H54 (cell line): ENCODE results near the gene TMF1.

ENCODE experiments used
- DNase-seq: peaks from one replicate; pipeline ENCODE4 v3.0.0; 2011; ENCODE audit warnings: low spot score, mixed read lengths; ENCODE audit not compliant: insufficient read length
- FAIRE-seq: peaks from 3 replicates; lab custom pipeline; 2011; peaks lifted over from hg19 to GRCh38; lab: Jason Lieb, UNC
- POLR2A ChIP-seq: IDR thresholded peaks from 2 replicates; pipeline ENCODE4 v1.6.1; 2011; ENCODE audit warnings: low read depth, mild to moderate bottlenecking, low read length

Gene TMF1

GRCh38 chr3:69051756-69052471 is at the start of gene TMF1:
TMF1 (minus strand) TSS chr3:69052333; CDS start chr3:69052086, 247 bp downstream.
- DNase-seq, result peak; percentile 82
- peak; percentile 89 for TF ChIP-seq POLR2A

GRCh38 chr3:69099576-69099975 is 47.4 kb upstream of the TMF1 start:
- TF ChIP-seq POLR2A, result no peak
- DNase-seq (no peak), FAIRE-seq (no peak)

More at GRCh38 chr3:69051756-69052471, at the start of gene TMF1:
- peak; percentile 100 for FAIRE-seq

GRCh38 chr3:69097407-69098086 is 45.4 kb upstream of the TMF1 start:
- no peak for TF ChIP-seq POLR2A
- DNase-seq (no peak), FAIRE-seq (no peak)

GRCh38 chr3:69096299-69096698 is 44.2 kb upstream of the TMF1 start:
- TF ChIP-seq POLR2A, result no peak
- DNase-seq (no peak), FAIRE-seq (no peak)

DNA sequence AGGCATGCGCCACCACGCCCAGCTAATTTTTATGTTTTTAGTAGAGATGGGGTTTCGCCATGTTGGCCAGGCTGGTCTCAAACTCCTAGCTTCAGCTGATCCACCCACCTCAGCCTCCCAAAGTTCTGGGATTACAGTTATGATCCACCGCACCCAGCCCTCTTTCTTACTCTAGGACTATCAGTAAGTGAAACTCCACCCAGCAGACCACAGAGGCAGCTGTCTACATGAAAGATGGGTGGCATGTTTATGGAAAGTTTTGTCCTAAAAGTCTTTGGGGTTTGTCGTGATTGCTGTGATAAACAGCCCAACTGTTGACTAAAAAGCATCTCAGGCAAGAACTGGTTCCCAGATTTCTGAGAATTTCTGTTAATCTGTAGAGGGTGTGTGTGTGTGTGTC is 43.5 kb upstream of the TMF1 start:
- no peak for TF ChIP-seq POLR2A
- FAIRE-seq, result no peak

GRCh38 chr3:69094467-69095205 is 42.5 kb upstream of the TMF1 start:
- FAIRE-seq (peak; percentile 65), DNase-seq (no peak)
- no peak for TF ChIP-seq POLR2A

More for the DNA sequence above, 43.5 kb upstream of the TMF1 start:
- DNase-seq, result no peak

GRCh38 chr3:69092030-69092516 is 39.9 kb upstream of the TMF1 start:
- no peak for FAIRE-seq
- TF ChIP-seq POLR2A, result no peak
- no peak for DNase-seq

DNA sequence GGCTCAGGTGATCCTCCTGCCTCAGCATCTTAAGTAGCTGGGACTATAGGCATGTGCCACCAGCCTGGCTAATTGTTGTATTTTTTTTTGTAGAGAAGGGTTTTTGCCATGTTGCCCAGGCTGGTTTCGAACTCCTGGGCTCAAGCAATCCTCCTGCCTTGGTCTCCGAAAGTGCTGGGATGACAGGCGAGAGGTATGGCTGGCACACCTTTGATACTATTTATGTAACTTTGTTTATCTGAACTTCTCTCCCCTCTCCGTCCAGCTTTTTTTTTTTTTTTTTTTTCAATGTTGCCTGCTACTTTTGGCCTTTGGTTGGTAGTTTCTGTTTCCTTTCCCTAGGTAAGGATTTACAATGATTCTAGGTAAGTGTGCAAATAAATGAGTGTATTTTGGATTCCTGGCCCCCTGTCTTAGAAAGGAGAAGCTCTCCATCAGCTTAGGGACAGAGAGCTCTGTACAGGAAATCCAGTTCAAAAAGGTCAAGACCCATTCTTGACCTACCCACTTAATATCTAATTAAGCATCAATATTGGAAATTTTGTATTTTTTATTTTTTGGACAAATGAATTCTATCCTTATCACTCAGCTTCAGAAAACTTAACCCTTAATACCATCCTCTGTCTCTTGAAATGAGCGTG is 39.4 kb upstream of the TMF1 start:
- DNase-seq (no peak), FAIRE-seq (no peak)
- TF ChIP-seq POLR2A, result no peak

DNA sequence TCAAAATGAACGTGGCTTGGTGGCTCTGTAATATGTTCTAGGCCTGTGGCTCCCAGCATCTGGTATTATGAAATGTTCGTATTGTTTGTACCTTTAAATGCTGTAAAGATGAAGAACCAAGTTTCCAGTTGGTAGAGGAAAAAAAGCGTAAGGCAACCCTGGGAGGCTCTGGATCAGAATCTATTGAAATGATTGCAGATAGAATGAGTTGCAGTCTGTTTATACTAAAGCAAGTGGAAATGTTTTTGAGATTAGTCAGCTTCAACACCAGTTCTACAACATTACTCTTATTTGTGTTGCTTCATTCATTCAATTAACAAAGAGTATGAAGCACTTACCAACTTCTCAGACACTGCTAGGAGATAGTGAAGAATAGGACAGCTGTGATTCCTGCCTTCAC is 37.9 kb upstream of the TMF1 start:
- no peak for TF ChIP-seq POLR2A
- DNase-seq, result no peak
- peak; percentile 15 for FAIRE-seq

DNA sequence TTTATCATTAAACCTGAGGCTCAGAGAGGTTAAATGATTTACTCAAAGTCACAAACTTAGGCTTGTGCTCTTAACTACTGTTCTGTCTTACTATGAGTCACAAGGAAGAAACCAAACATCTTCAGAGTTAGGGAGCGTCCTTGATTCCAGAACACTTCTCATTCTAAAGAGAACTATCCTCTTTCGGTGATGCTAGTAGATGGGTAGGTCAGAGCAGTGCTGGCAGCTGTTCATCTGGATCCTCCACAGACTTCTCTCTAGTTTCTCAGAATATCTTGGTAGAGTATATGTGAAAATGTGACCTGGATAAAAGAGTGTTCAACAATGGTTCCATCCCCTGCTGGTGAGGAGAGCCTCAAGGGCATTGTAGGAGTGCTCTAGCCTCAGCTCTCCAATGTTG is 35.9 kb upstream of the TMF1 start:
- TF ChIP-seq POLR2A, result no peak
- DNase-seq, result no peak
- FAIRE-seq, result no peak

- DNase-seq, result no peak
- no peak for FAIRE-seq
- TF ChIP-seq POLR2A, result no peak
Observed at GRCh38 chr3:69087030-69087791, 35.1 kb upstream of the TMF1 start.

- FAIRE-seq (peak; percentile 86), DNase-seq (peak; percentile 45)
- no peak for TF ChIP-seq POLR2A
Observed at GRCh38 chr3:69085833-69086722, 33.9 kb upstream of the TMF1 start.
